HG02678 (cell line): ENCODE measurements around the gene NRG2.

Source experiments
- ATAC-seq: cut with Tn5 transposase; IDR thresholded peaks from one replicate; pipeline ENCODE4 v1.9.1; 2021; ENCODE audit warnings: mild to moderate bottlenecking, moderate library complexity; ENCODE audit not compliant: unreplicated experiment

The NRG2 gene

DNA sequence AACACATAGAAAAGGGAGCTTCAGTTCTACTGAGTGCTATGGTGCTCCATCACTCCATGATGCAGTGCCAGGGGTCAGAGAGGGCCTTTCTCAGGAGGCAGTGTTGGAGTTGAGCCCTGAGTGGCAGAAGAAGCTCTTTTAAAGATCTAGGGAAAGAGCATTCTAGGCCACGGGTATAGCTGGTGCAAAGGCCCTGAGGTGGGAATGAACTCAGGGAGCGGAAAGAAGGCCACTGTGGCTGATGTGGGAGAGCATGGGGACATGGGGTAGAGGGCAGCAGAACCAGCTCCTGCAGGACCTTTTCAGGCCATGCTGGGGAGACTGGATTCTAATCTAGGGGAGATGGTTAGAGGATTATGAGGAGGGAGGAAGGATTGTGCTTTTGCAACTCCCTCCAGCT, 237.6 kb downstream of the NRG2 start:
- no peak for ATAC-seq

GRCh38 chr5:139804800-139805397, 238.2 kb downstream of the NRG2 start:
- ATAC-seq: no peak

DNA sequence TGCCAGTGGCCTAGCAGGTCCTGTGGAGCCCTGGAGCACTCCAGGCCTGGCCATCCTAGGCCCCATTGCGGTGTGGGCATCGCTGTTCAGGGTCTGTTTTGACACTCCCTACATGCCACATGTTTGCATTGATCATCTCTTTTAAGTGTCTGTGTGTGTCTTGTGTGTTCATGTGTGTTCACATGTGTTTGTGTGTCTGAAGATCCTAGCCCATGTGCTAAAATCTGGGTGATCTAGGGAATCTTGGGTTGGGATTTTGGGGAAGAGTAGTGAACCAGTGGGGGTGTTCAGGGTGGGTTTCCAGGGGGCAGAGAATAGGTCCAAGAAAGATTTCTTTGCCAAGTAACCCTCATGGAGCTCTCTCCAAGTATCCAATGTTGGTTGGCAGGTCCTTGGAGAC, 239.1 kb downstream of the NRG2 start:
- ATAC-seq: no peak

- no peak for ATAC-seq
Observed at GRCh38 chr5:139799359-139799758, 243.7 kb downstream of the NRG2 start.

DNA sequence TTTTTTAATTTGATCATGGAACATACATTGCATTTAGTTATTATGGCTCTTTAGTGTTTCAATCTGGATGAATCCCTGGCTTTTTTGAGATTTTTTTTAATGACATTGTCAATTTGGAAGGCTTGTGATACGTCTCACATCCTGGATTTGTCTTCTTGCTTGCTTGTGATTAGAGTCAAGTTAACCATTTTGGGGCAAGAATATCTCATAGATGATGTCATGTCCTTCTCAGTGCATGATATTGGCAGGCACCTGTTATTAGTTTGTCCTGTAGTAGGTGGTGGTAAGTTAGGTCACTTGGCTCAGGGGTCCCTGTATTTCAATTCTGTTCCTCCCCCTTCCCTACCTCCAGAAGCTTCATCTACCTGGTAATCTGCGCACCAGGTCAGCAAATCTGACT, 244.2 kb downstream of the NRG2 start:
- no peak for ATAC-seq

DNA sequence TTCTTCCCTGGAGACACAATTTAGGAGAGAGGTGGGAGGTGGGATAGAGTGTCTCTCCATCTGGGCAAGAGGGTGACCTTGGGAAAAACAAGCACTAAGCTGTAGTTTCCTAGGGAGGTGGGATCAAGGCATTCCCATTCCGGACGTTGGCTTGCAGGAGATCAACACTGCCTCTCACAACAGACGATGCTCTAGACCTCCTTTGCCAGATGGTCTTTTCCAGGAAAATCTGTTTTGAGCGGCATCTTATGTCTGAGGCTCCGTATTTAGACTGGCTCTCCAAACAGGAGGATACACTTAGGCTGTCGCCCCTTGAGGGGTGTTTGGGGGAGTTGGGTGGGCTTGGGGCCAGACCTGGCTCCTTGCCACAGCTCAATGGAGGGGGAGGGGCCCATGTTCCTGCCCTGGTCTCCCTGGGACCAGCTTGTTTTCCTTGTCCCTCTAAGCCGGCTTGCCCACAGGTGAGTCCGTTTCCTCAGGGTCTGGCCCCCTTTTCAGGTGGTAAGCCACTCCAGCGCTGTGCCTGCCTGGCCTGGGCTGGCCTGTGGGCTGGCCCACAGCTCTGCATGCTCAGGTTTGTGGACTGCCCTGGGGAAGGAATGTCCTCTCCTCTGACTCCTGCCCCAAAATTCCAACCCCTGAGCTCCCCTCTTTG, 245.1 kb downstream of the NRG2 start:
- ATAC-seq: no peak

DNA sequence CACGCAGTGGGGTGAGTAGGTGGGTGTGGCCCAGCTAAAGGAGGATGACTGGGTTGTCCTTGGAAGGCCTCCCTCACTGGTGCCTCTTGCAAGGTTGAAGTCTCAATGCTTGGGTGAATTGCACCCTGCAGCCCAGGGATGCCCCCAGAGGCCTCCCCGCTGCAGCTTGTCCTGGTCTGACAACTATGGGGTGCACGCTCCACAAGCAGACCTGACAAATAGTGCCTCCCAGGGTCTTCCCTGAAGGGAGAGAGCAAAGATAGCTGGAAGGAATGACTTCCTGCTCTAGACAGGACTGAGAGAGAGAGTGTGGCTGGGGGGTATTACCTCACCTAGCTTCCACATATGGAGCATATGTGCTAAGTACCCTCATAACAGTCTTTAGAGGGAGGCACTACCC, 245.8 kb downstream of the NRG2 start:
- no peak for ATAC-seq
